ENCODE results near the gene SIGLEC9.

The SIGLEC9 gene

DNA sequence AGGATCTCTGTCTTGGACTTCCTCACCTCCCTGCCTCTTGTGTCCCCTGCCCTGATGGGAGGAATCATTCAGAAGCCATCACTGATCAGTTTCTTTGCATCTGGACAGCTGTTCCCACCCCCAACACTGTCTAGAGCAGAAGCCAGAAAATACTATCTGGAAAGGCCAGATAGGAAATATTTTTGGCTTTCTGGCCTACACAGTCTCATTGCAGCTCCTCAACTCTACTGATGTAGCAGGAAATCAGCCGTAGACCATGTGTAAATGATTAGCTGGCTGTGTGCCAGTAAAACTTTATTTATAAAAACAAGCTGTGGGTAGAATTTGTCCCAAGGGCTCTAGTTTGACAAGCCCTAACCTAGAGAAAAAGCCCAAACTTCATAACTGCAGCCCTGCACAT, 23.0 kb downstream of the SIGLEC9 start:
- Histone ChIP-seq H3K9me2 (ENCODE audit: low read depth, low read length) (no peaks in the 10 kb centered on the region), H3K4me3 (ENCODE audit: low read depth, low read length, poor library complexity, severe bottlenecking) (no peak overlapping the region), H3K27ac (ENCODE audit: low read depth, low read length, poor library complexity, severe bottlenecking) (no peak overlapping the region), H3F3A (ENCODE audit: insufficient read depth, low read length) (no peaks in the 10 kb centered on the region), H4K20me1 (ENCODE audit: insufficient read depth, low read length) (no peaks in the 10 kb centered on the region), H2AFZ (ENCODE audit: low read length) (no peak overlapping the region), H3K27me3 (ENCODE audit: insufficient read depth, low read length) (peaks cover 4% of the 10 kb centered on the region; the same call in 1 of the 2 replicates), H3K9me3 (ENCODE audit: low read length) (no peaks in the 10 kb centered on the region), H3K4me1 (ENCODE audit: insufficient read depth, low read length, severe bottlenecking) (no peaks in the 10 kb centered on the region), H3K36me3 (ENCODE audit: insufficient read depth, low read length) (no peaks in the 10 kb centered on the region), H3K9ac (ENCODE audit: low read length) (no peak overlapping the region), H3K79me2 (ENCODE audit: insufficient read depth, low read length) (no peaks in the 10 kb centered on the region), H3K4me2 (ENCODE audit: low read length) (no peak overlapping the region)
- TF ChIP-seq, protein P1, sequence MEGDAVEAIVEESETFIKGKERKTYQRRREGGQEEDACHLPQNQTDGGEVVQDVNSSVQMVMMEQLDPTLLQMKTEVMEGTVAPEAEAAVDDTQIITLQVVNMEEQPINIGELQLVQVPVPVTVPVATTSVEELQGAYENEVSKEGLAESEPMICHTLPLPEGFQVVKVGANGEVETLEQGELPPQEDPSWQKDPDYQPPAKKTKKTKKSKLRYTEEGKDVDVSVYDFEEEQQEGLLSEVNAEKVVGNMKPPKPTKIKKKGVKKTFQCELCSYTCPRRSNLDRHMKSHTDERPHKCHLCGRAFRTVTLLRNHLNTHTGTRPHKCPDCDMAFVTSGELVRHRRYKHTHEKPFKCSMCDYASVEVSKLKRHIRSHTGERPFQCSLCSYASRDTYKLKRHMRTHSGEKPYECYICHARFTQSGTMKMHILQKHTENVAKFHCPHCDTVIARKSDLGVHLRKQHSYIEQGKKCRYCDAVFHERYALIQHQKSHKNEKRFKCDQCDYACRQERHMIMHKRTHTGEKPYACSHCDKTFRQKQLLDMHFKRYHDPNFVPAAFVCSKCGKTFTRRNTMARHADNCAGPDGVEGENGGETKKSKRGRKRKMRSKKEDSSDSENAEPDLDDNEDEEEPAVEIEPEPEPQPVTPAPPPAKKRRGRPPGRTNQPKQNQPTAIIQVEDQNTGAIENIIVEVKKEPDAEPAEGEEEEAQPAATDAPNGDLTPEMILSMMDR (IDR thresholded peaks at IDR 0.05; ENCODE audit: low read length) = no peak
- TF ChIP-seq EZH2 (IDR thresholded peaks at IDR 0.05; ENCODE audit: borderline replicate concordance, low read length) = no peak

DNA sequence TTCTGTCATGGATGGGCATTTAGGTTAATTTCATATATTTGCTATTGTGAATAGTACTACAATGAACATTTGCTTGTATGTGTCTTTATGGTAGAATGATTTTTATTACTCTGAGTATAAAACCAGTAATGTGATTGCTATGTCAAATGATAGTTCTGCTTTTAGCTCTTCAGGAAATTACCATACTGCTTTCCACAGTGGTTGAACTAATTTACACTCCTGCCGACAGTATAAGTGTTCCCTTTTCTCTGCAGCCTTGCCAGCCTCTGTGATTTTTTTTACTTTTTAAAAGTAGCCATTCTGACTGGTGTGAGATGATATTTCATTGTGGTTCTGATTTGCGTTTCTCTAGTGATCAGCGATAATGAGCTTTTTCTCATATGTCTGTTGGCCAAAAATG, 23.9 kb downstream of the SIGLEC9 start:
- Histone ChIP-seq H3K36me3 (ENCODE audit: insufficient read depth, low read length) (no peaks in the 10 kb centered on the region), H3K9me2 (ENCODE audit: low read depth, low read length) (no peaks in the 10 kb centered on the region), H3K27me3 (ENCODE audit: insufficient read depth, low read length) (peaks cover 4% of the 10 kb centered on the region; the same call in 1 of the 2 replicates), H3K79me2 (ENCODE audit: insufficient read depth, low read length) (no peaks in the 10 kb centered on the region), H3K4me1 (ENCODE audit: insufficient read depth, low read length, severe bottlenecking) (no peaks in the 10 kb centered on the region), H4K20me1 (ENCODE audit: insufficient read depth, low read length) (no peaks in the 10 kb centered on the region), H3K9ac (ENCODE audit: low read length) (no peak overlapping the region), H2AFZ (ENCODE audit: low read length) (no peak overlapping the region), H3K4me3 (ENCODE audit: low read depth, low read length, poor library complexity, severe bottlenecking) (no peak overlapping the region), H3F3A (ENCODE audit: insufficient read depth, low read length) (no peaks in the 10 kb centered on the region), H3K4me2 (ENCODE audit: low read length) (no peak overlapping the region), H3K9me3 (ENCODE audit: low read length) (no peaks in the 10 kb centered on the region), H3K27ac (ENCODE audit: low read depth, low read length, poor library complexity, severe bottlenecking) (no peak overlapping the region)
- TF ChIP-seq, protein P1 (IDR thresholded peaks at IDR 0.05; ENCODE audit: low read length) = no peak
- no peak for TF ChIP-seq EZH2 (IDR thresholded peaks at IDR 0.05; ENCODE audit: borderline replicate concordance, low read length)

DNA sequence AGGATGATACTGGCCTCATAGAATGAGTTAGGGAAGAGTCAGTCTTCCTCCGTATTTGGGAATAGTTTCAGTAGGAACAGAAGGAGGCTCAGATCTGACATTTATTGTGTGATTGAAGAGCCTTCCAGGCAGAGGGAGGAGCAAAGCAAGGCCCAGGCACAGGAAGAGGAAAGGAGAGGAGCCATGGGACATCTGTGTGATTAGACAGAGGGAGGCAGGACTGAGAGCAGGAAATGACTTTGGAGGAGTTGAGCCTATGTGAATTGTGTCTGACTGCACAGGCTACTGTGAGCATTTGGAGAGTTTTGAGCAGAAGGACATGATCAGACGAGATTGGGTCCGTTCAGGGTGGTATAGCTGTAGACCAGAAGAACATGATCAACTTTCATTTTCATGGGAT, 25.9 kb downstream of the SIGLEC9 start:
- Histone ChIP-seq H3K9ac (ENCODE audit: low read length) (no peak overlapping the region), H3K9me3 (ENCODE audit: low read length) (no peaks in the 10 kb centered on the region), H3K4me2 (ENCODE audit: low read length) (no peak overlapping the region), H3K79me2 (ENCODE audit: insufficient read depth, low read length) (no peaks in the 10 kb centered on the region), H3K4me1 (ENCODE audit: insufficient read depth, low read length, severe bottlenecking) (no peaks in the 10 kb centered on the region), H3K4me3 (ENCODE audit: low read depth, low read length, poor library complexity, severe bottlenecking) (no peak overlapping the region), H4K20me1 (ENCODE audit: insufficient read depth, low read length) (no peaks in the 10 kb centered on the region), H3K27me3 (ENCODE audit: insufficient read depth, low read length) (peaks cover 4% of the 10 kb centered on the region; the same call in 1 of the 2 replicates), H3K36me3 (ENCODE audit: insufficient read depth, low read length) (no peaks in the 10 kb centered on the region), H3F3A (ENCODE audit: insufficient read depth, low read length) (no peaks in the 10 kb centered on the region), H2AFZ (ENCODE audit: low read length) (no peak overlapping the region), H3K27ac (ENCODE audit: low read depth, low read length, poor library complexity, severe bottlenecking) (no peak overlapping the region), H3K9me2 (ENCODE audit: low read depth, low read length) (no peaks in the 10 kb centered on the region)
- TF ChIP-seq EZH2 (IDR thresholded peaks at IDR 0.05; ENCODE audit: borderline replicate concordance, low read length) = no peak
- TF ChIP-seq, protein P1 (IDR thresholded peaks at IDR 0.05; ENCODE audit: low read length) = no peak
